ENCODE results near the gene CUEDC1. TPM values are rescaled to one million over a fixed set of nuclear protein-coding genes. Genes with fewer than 3 reads are reported as not detected.

The CUEDC1 gene
- total and polyA plus RNA-seq, 9 of the 15 experiments (the other 6 are each of a cell fraction or from before 2014, with no cell fraction given): 0.20 to 4.1 (median 1.6) TPM; not detected in 1

GRCh38 chr17:57905875-57906455 lies 49.2 kb downstream of the CUEDC1 start (continued):
- TF ChIP-seq DNMT1 (IDR thresholded peaks at IDR 0.05) (no peak), GATAD2A (IDR thresholded peaks at IDR 0.05) (no peak), FOXP1 (CRISPR knock-in tag; IDR thresholded peaks at IDR 0.05) (no peak)

- no peak for FAIRE-seq
- no peak overlapping the region for H3K4me2 ChIP-seq (ENCODE audit: insufficient read depth, low read length)
Measured at GRCh38 chr17:57903961-57904360, 51.3 kb downstream of the CUEDC1 start.

More at GRCh38 chr17:57903961-57904360, 51.3 kb downstream of the CUEDC1 start:
- TF ChIP-seq TEAD2 (tag; IDR thresholded peaks at IDR 0.05) (no peak), IRF1 (CRISPR knock-in tag; IDR thresholded peaks at IDR 0.05; ENCODE audit: borderline replicate concordance) (no peak)
- TF ChIP-seq, protein P1, sequence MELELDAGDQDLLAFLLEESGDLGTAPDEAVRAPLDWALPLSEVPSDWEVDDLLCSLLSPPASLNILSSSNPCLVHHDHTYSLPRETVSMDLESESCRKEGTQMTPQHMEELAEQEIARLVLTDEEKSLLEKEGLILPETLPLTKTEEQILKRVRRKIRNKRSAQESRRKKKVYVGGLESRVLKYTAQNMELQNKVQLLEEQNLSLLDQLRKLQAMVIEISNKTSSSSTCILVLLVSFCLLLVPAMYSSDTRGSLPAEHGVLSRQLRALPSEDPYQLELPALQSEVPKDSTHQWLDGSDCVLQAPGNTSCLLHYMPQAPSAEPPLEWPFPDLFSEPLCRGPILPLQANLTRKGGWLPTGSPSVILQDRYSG (tag; conservative IDR thresholded peaks at IDR 0.05; ENCODE audit: low read depth): no peak
- CTCF ChIA-PET (ENCODE audit: low intra/inter-chr PET ratio): interaction anchor here (0.6 kb wide), 1 partner anchor 92 kb away, joined by 3 read pairs; no protein-coding TSS in a partner anchor
- no peak for ATAC-seq
- H3K79me2 ChIP-seq (ENCODE audit: control insufficient read depth, insufficient read depth, low read length): no peaks in the 10 kb centered on the region
- no peaks in the 10 kb centered on the region for H3K9me1 ChIP-seq (ENCODE audit: control insufficient read depth, insufficient read depth, low read length)
- peaks cover 7 to 47% of the 10 kb centered on the region in 2 experiments; a peak in 4 of 5 replicates for H3K27me3 ChIP-seq (ENCODE audit: control insufficient read depth in 2 of 2, insufficient read depth in 2 of 2, low read length in 2 of 2)
- WGBS (ENCODE audit: insufficient coverage, low coverage, missing lambda C conversion rate): 2% methylated on average over 5 of the region's 7 CpGs
- H3K4me1 ChIP-seq (replicated peaks in 1 of 2; ENCODE audit: control insufficient read depth in 2 of 2, insufficient read depth in 2 of 2, low read length in 2 of 2): peaks cover 0 to 5% of the 10 kb centered on the region in 2 experiments; a peak in 1 of 5 replicates
- H3K36me3 ChIP-seq (ENCODE audit: control insufficient read depth, insufficient read depth, low read length): no peaks in the 10 kb centered on the region
- no peak overlapping the region for H3K27ac ChIP-seq (ENCODE audit: extremely low read depth, low read depth, low read length)
- no peak overlapping the region for H2AFZ ChIP-seq (ENCODE audit: low read depth, low read length)
- H3K4me3 ChIP-seq: no peak overlapping the region
- DNase-seq (ENCODE audit: extremely low read depth in 1 of 4, low spot score in 3 of 4): no peak
- in situ Hi-C loops (cut with MboI) (no loop called here), intact Hi-C loops (cut with micrococcal nuclease) (no loop called here)
- H4K20me1 ChIP-seq (replicated peaks; ENCODE audit: control insufficient read depth, insufficient read depth, low read length): peaks cover 5% of the 10 kb centered on the region; the same call in 1 of the 2 replicates
- no peak overlapping the region for H3K9ac ChIP-seq (ENCODE audit: insufficient read depth in 1 of 2, low read depth in 2 of 2, low read length in 2 of 2)
- POLR2A ChIA-PET: interaction anchor here (0.7 to 1.5 kb wide), 2 partner anchors 9 to 296 kb away, joined by 3 to 6 read pairs; no protein-coding TSS in a partner anchor
- H3K9me3 ChIP-seq (replicated peaks; ENCODE audit: control insufficient read depth, insufficient read depth, low read depth, low read length): no peaks in the 10 kb centered on the region
- BruUV-seq (replicated peaks): no TSS peak
